GM19452 (cell line): Measurements from ENCODE around the gene GALNT14.

Experiments used
- ATAC-seq: cut with Tn5 transposase; IDR thresholded peaks from one replicate; pipeline ENCODE4 v1.9.1; 2021; ENCODE audit not compliant: unreplicated experiment

GALNT14 gene

GRCh38 chr2:31089645-31090044, 48.6 kb downstream of the GALNT14 start:
- no peak for ATAC-seq

DNA sequence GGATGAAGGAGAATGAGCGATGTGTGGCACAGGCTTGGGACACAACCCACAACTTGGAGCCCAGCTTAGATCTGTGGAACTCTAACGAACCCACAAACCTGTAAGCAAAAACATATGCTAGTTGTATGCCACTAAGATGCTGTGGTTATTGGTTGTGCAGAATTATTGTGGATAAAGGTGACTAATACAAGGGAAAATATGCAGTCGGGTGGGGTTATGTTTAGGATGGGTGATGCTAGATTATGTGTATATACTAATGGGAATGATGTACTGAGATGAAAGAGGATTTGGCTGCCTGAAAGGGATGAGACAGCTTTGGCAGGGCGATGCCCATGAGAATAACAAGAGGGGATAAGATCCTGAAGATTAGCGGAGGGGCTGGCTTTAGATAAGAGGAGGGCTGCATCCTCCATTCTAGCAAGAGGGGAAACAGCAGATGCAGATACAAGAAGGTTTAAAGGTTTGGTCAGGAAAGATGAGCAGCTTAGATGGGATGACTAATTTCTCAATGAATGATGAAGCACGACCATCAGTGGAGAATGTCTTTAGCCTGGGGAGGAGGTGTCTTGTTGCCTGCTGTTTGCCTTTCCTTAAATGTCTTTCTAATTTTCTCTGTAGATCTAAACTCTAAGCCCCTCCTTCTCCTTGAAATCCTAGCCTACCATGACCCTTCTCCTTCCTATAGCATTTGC, 49.6 kb downstream of the GALNT14 start:
- no peak for ATAC-seq

DNA sequence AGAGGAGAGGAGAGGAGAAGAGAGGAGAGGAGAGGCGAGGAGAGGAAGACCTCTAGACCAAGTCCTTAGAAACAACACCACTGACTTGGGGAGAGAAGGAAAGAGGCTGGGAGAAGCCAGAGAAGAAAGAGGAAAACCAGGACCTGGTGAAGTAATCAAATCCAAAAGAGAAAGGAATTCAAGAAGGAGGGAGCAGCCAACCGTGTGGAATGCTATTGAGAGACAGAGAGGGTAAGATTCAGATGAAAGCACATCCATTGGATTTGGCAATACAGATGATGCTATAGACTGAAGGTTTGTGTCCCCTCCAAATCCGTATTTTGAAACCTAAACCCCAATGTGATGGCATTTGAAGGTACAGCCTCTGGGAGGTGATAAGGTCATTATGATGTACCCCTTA, 50.7 kb downstream of the GALNT14 start:
- no peak for ATAC-seq

DNA sequence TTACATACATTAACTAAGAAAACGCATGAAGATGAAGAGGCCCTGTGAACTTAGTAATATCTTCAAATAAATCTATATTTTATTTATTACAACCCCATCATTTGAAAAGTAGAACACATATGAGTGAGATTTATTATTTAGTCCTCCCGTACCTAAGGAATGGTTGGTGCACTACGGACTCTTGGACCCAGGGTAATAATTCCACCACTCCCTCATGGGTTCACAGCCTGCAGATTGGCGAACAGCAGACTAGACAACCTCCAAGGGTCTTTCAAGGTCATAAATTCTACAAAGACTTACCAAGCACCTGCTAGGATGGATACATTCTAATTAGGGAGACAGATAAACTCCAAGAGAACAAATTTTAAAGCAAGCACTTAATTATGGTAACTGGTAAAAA, 51.6 kb downstream of the GALNT14 start:
- ATAC-seq = no peak

DNA sequence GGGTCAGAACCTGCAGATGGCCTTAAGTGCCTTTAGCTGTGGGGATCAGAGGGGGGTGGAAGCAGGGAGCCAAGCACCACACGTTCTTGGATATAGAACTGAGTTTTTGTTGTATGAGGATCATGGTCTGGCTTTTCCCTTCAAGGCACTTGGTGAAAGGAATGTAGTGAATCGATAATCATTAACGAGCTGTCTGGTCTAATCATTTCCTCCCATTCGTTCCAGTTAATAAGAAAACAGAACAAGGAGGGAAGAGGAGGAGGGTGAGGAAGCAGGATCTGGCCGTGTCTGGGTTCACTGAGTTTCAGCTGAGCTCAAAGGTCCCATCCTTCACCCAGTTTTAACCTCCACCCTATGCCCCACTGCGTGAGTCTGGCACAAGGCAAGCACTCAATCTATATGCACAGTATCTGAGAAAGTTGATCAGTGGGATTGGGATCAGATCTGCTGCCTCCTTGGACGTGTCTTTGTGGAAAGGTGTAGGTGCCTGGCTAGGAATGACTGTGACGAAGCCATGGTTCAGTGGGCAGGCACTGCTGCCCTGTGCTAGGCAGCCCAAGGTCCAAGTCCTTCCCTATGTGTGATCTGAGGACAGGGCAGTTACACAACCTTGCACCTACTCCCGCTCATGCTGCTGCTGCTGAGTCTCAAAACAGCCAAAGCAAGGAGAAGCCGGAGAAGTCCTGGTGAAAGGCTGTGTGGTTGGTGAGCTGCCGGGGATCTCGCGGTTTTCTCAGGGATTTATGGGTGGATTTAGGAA, 54.8 kb downstream of the GALNT14 start:
- no peak for ATAC-seq

DNA sequence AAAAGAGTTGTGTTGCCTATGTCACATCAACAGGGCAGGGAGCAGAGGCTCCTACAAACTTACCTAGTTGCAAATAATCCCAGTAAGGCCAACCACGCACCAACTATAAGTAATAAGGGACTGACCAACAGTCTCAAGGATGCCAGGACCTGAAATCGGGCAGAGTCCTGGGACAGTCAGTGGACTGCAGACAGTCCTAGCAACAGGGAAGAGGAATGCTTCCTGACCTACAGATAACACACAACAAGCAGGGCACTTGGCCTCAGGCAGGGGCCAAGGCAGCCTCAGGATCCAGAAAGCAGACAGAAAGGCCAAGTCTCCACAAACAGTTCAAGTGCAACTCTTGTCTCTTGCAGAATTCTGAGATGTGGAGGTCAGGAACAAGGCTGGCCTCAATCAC, 56.2 kb downstream of the GALNT14 start:
- no peak for ATAC-seq

GRCh38 chr2:31081492-31081891, 56.7 kb downstream of the GALNT14 start:
- ATAC-seq = no peak

GRCh38 chr2:31080361-31080760, 57.9 kb downstream of the GALNT14 start:
- ATAC-seq = no peak

- no peak for ATAC-seq
These were observed 58.6 kb downstream of the GALNT14 start for GRCh38 chr2:31079665-31080064.

GRCh38 chr2:31078579-31079105, 59.6 kb downstream of the GALNT14 start:
- no peak for ATAC-seq

GRCh38 chr2:31078011-31078410, 60.2 kb downstream of the GALNT14 start:
- no peak for ATAC-seq

GRCh38 chr2:31075941-31076590, 62.2 kb downstream of the GALNT14 start:
- ATAC-seq = no peak

DNA sequence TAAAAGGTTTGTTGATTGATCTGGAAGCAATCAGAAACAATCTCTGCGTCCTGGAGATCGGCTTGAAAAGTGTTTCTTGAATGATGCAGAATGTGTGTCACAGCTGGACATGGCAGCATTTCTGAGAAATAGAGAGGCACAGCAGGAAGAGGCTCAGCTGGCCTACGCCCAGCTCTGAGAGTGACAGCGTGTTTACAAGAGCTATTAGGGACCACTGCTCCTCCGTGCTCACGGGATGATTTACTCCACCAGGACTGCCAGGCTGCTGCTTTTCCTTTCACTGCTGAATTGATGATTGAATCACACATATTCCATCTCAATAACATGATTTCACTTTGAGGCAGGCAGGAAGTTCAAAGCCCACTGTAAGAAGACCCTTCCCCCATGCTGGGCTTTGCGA, 62.8 kb downstream of the GALNT14 start:
- no peak for ATAC-seq

- ATAC-seq = no peak
These were observed 66.5 kb downstream of the GALNT14 start for GRCh38 chr2:31071741-31072140.

DNA sequence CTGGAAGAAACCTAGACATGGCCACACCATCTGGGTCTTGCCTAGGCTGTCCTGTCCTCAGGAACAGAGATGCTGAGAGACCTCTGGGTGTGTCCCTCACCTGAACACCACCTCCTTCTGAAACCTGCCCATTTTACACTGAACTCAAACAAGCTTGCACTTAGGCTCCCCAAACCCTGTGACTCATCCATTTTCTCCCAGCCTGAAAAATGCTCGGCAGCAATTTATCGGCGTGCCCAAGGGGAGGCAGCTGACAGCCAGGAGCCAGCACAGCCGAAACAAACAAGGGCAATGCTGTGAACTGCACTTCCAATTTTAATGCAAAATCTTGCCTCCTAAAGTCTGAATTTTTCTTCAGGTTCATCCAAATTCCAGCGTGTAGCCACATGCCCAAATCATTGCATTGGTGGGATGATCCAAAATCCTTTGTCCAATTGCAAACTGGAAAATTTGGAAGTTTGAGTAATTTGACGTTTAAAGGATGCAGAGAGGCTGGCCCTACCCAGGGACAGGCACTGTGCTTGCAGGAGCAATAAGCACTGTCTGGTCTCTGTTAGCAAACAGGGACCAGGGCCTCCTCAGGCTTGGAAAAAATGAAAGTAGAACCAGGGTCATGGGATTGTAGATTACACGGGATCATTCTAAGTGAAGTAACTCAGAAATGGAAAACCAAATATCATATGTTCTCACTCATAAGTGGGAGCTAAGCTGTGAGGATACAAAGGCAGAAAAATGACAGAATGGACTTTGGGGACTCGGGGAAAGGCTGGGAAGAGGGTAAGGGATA, 67.7 kb downstream of the GALNT14 start:
- ATAC-seq = no peak

GRCh38 chr2:31069643-31070325, 68.5 kb downstream of the GALNT14 start:
- no peak for ATAC-seq

DNA sequence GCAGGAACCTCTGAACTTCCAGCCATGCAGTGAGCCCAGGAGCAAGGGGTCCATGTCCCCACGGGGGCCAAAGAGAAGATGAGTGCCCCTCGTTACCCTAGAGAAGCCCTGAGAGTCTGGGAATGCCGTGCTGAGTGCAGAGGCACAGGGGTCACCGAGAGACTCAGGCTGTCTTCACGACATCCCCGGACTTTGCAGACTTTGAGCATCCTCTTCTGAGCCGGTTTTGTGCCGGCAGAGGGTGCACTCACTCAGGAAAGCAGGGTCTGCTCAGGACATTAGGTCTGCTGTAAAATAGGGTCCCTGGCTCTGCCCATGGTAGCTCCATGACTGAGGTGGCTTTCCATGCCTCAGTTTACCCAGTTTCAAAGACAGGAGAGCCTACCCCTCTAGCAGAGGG, 71.0 kb downstream of the GALNT14 start:
- ATAC-seq = no peak

GRCh38 chr2:31066551-31066950, 71.7 kb downstream of the GALNT14 start:
- ATAC-seq = no peak

- ATAC-seq = no peak
These were observed 72.2 kb downstream of the GALNT14 start for GRCh38 chr2:31066086-31066485.

GRCh38 chr2:31065356-31065755, 72.9 kb downstream of the GALNT14 start:
- no peak for ATAC-seq

DNA sequence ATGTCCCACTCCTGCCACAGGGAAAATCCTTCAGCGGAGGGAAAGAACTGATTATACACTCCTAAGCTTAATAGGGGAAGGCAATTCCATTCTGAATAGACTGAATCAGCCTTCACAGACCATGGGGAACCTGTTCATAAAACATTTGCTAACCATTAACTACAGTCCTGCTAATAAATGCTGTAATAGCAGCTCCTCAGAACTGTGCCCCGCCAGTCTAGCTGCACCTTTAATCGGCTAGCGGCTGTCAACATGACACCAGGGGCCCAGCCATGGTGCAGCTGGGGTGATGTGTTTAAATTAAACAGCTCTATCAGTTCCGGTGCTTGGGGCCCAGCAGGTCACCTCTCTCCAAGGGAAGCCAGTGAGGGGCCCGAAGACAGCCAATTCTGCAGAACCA, 77.8 kb downstream of the GALNT14 start:
- ATAC-seq = no peak
